Fibroblast of lung (primary cell): ENCODE results near the gene TMPRSS2. TPM values are rescaled to one million over a fixed set of nuclear protein-coding genes. Genes with fewer than 3 reads are reported as not detected.

Experiments
- DNase-seq, 2 donors: peaks; one replicate each; pipeline versions ENCODE4 v3.0.0 to v3.0.0-alpha.2; 2010; ENCODE audit warnings: low read depth in 2 of 2
- H2AFZ ChIP-seq: 2 replicates; pipeline ENCODE4 v1.5.1; 2012; ENCODE audit warnings: low read length, control low read depth, inconsistent platforms
- H3K27ac ChIP-seq: 2 replicates; pipeline ENCODE4 v1.5.1; 2011; ENCODE audit warnings: low read length, control low read depth; ENCODE audit not compliant: insufficient read depth
- H3K27me3 ChIP-seq: 2 replicates; pipeline ENCODE4 v1.5.1; 2011; ENCODE audit warnings: mild to moderate bottlenecking, low read length; ENCODE audit not compliant: control insufficient read depth, insufficient read depth
- H3K36me3 ChIP-seq: 2 replicates; pipeline ENCODE4 v1.5.1; 2011; ENCODE audit warnings: low read length; ENCODE audit not compliant: control insufficient read depth, insufficient read depth
- H3K4me1 ChIP-seq: 2 replicates; pipeline ENCODE4 v1.5.1; 2011; ENCODE audit warnings: low read length; ENCODE audit not compliant: control insufficient read depth, insufficient read depth; ENCODE audit errors: extremely low read depth
- H3K4me2 ChIP-seq: 2 replicates; pipeline ENCODE4 v1.5.1; 2011; ENCODE audit warnings: low read length, control low read depth; ENCODE audit not compliant: insufficient read depth; ENCODE audit errors: extremely low read depth
- H3K4me3 ChIP-seq, 4 experiments: fragments of 200-600 bp in 1 of 4; sonication (generic) in 1 of 4; replicated peaks in 1 of 4; 2 replicates each; pipeline ENCODE4 v1.5.1; 2011 to 2016; ENCODE audit warnings: low read length in 4 of 4, low read depth in 3 of 4, mild to moderate bottlenecking in 3 of 4, control low read depth in 2 of 4, inconsistent platforms in 1 of 4, mixed read lengths in 1 of 4; ENCODE audit not compliant: insufficient read depth in 1 of 4; ENCODE audit errors: control extremely low read depth in 1 of 4
- H3K79me2 ChIP-seq: 2 replicates; pipeline ENCODE4 v1.5.1; 2012; ENCODE audit warnings: mild to moderate bottlenecking, low read length, inconsistent platforms; ENCODE audit not compliant: control insufficient read depth, insufficient read depth
- H3K9ac ChIP-seq: 2 replicates; pipeline ENCODE4 v1.5.1; 2011; ENCODE audit warnings: mild to moderate bottlenecking, low read length, control low read depth; ENCODE audit not compliant: insufficient read depth
- H3K9me3 ChIP-seq: 2 replicates; pipeline ENCODE4 v1.5.1; 2012; ENCODE audit warnings: low read depth, low read length; ENCODE audit not compliant: control insufficient read depth, insufficient read depth
- H4K20me1 ChIP-seq: 2 replicates; pipeline ENCODE4 v1.5.1; 2011; ENCODE audit warnings: low read length; ENCODE audit not compliant: control insufficient read depth, insufficient read depth; ENCODE audit errors: extremely low read depth
- CTCF ChIP-seq, 2 donors: IDR thresholded peaks in 1 of 2; conservative IDR thresholded peaks in 1 of 2; 1 replicate in 1 of 2; 2 replicates in 1 of 2; pipeline ENCODE4 v1.5.1; 2011 to 2012; ENCODE audit warnings: low read length in 2 of 2, control low read depth in 1 of 2, inconsistent platforms in 1 of 2, low read depth in 1 of 2, mild to moderate bottlenecking in 1 of 2
- EZH2 ChIP-seq: IDR thresholded peaks from 2 replicates; pipeline ENCODE4 v1.5.1; 2012; ENCODE audit warnings: low read length, control low read depth, mild to moderate bottlenecking; ENCODE audit errors: missing control alignments
- polyA plus RNA-seq, 2 donors: library from polyadenylated mRNA; depleted of rRNA in 1 of 2; stranded (reverse) in 1 of 2; unstranded in 1 of 2; fragments of >200 nt; gene quantifications; 2 replicates each; pipeline ENCODE4 v1.2.1, GENCODE V29; 2011 to 2012; ENCODE audit warnings: missing spikeins in 1 of 2
- total RNA-seq: library from RNA; depleted of rRNA; stranded (reverse); fragments of >200 nt; gene quantifications from 2 replicates; pipeline ENCODE4 v1.2.1, GENCODE V29; 2014

TMPRSS2 gene
- total and polyA plus RNA-seq, 2 donors (not counting 1 experiment from before 2014, with no cell fraction given) = 0.17 TPM; not detected in 1

GRCh38 chr21:41494242-41494641 lies 13.7 kb downstream of the TMPRSS2 start:
- Histone ChIP-seq H3K79me2 (no peaks in the 10 kb centered on the region), H3K9me3 (no peaks in the 10 kb centered on the region), H3K4me1 (no peaks in the 10 kb centered on the region), H2AFZ (no peak overlapping the region), H4K20me1 (no peaks in the 10 kb centered on the region), H3K36me3 (no peaks in the 10 kb centered on the region), H3K4me3 (no peak overlapping the region), H3K9ac (no peak overlapping the region), H3K27me3 (no peaks in the 10 kb centered on the region), H3K4me2 (no peak overlapping the region), H3K27ac (no peak overlapping the region)
- no peak for DNase-seq
- TF ChIP-seq EZH2 (no peak), CTCF (conservative IDR thresholded peaks at IDR 0.05 in 1 of 2, IDR thresholded peaks at IDR 0.05 in 1 of 2; ENCODE audit: low read depth in 1 of 2, low read length in 2 of 2) (no peak)

GRCh38 chr21:41491412-41491811 lies 16.5 kb downstream of the TMPRSS2 start:
- Histone ChIP-seq H3K4me2 (no peak overlapping the region), H4K20me1 (no peaks in the 10 kb centered on the region), H3K4me3 (no peak overlapping the region), H3K27ac (no peak overlapping the region), H3K9ac (no peak overlapping the region), H3K36me3 (no peaks in the 10 kb centered on the region), H3K4me1 (no peaks in the 10 kb centered on the region), H2AFZ (no peak overlapping the region), H3K79me2 (no peaks in the 10 kb centered on the region), H3K9me3 (no peaks in the 10 kb centered on the region), H3K27me3 (no peaks in the 10 kb centered on the region)
- no peak for DNase-seq
- TF ChIP-seq EZH2 (no peak), CTCF (conservative IDR thresholded peaks at IDR 0.05 in 1 of 2, IDR thresholded peaks at IDR 0.05 in 1 of 2; ENCODE audit: low read depth in 1 of 2, low read length in 2 of 2) (no peak)

- Histone ChIP-seq H3K9ac (no peak overlapping the region), H3K36me3 (no peaks in the 10 kb centered on the region), H3K4me2 (no peak overlapping the region), H2AFZ (no peak overlapping the region), H3K9me3 (no peaks in the 10 kb centered on the region), H3K4me1 (no peaks in the 10 kb centered on the region), H3K4me3 (no peak overlapping the region), H3K27me3 (no peaks in the 10 kb centered on the region), H3K27ac (no peak overlapping the region), H4K20me1 (no peaks in the 10 kb centered on the region), H3K79me2 (no peaks in the 10 kb centered on the region)
- TF ChIP-seq CTCF (conservative IDR thresholded peaks at IDR 0.05 in 1 of 2, IDR thresholded peaks at IDR 0.05 in 1 of 2; ENCODE audit: low read depth in 1 of 2, low read length in 2 of 2) (no peak), EZH2 (no peak)
- no peak for DNase-seq
Observed at GRCh38 chr21:41490330-41490729, 17.6 kb downstream of the TMPRSS2 start.
